C4-2B (cell line): ENCODE data around the gene SYT12.
"Not testable (repeated sequence)": the region's sequence is repeated elsewhere in the genome, so short reads cannot be mapped to it uniquely, and the experiment has no call there.

Experiments used
- ZFX ChIP-seq: fragments of 450-650 bp; IDR thresholded peaks from 2 replicates; pipeline ENCODE4 v1.6.1; 2017
- TF ChIP-seq, protein P1 (sequence below): fragments of 450-650 bp; conservative IDR thresholded peaks from 2 replicates; pipeline ENCODE4 v1.5.1; 2017; ENCODE audit warnings: mild to moderate bottlenecking

DNA sequence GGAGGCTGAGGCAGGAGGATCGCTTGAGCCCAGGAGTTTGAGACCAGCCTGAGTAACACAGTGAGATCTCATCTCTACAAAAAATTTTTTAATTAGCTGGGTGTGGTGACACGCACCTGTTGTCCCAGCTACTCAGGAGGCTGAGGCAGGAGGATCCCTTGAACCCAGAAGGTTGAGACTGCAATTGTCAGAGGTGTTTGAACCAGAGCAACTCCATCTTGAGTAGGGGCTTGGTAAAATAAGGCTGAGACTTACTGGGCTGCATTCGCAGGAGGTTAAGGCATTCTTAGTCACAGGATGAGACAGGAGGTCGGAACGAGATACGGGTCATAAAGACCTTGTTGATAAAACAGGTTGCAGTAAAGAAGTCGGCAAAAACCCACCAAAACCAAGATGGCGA lies 17.7 kb upstream of the SYT12 start:
- TF ChIP-seq, protein P1, sequence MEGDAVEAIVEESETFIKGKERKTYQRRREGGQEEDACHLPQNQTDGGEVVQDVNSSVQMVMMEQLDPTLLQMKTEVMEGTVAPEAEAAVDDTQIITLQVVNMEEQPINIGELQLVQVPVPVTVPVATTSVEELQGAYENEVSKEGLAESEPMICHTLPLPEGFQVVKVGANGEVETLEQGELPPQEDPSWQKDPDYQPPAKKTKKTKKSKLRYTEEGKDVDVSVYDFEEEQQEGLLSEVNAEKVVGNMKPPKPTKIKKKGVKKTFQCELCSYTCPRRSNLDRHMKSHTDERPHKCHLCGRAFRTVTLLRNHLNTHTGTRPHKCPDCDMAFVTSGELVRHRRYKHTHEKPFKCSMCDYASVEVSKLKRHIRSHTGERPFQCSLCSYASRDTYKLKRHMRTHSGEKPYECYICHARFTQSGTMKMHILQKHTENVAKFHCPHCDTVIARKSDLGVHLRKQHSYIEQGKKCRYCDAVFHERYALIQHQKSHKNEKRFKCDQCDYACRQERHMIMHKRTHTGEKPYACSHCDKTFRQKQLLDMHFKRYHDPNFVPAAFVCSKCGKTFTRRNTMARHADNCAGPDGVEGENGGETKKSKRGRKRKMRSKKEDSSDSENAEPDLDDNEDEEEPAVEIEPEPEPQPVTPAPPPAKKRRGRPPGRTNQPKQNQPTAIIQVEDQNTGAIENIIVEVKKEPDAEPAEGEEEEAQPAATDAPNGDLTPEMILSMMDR = not testable (repeated sequence)
- TF ChIP-seq ZFX = not testable (repeated sequence)
